CD4-positive, alpha-beta T cell treated with Interleukin-6 at 100 ng/mL for 8 hours (primary cell): ENCODE measurements around the gene MICU1.

ENCODE experiments used
- DNase-seq: peaks from one replicate; pipeline ENCODE4 v3.0.0-alpha.2; 2020; ENCODE audit warnings: mixed read lengths, low spot score

Gene MICU1

GRCh38 chr10:72630144-72630543 lies 4.3 kb upstream of the MICU1 start:
- DNase-seq = no peak

- DNase-seq = no peak
These were observed 520 bp upstream of the MICU1 start for GRCh38 chr10:72626444-72626754.

GRCh38 chr10:72625276-72625607 lies 637 bp downstream of the MICU1 start:
- no peak for DNase-seq

- no peak for DNase-seq
These were observed 3.6 kb downstream of the MICU1 start for GRCh38 chr10:72622271-72622670.

GRCh38 chr10:72616716-72617115 lies 9.2 kb downstream of the MICU1 start:
- DNase-seq = no peak

GRCh38 chr10:72615970-72616369 lies 9.9 kb downstream of the MICU1 start:
- DNase-seq = no peak

GRCh38 chr10:72612203-72612826 lies 13.6 kb downstream of the MICU1 start:
- DNase-seq = no peak

GRCh38 chr10:72611783-72612182 lies 14.1 kb downstream of the MICU1 start:
- DNase-seq = no peak

- no peak for DNase-seq
These were observed 15.4 kb downstream of the MICU1 start for GRCh38 chr10:72610466-72610865.

GRCh38 chr10:72605122-72605521 lies 20.8 kb downstream of the MICU1 start:
- DNase-seq = no peak

- no peak for DNase-seq
These were observed 24.7 kb downstream of the MICU1 start for GRCh38 chr10:72601144-72601543.

GRCh38 chr10:72598769-72599701 lies 26.8 kb downstream of the MICU1 start:
- DNase-seq = no peak

GRCh38 chr10:72597897-72598296 lies 28.0 kb downstream of the MICU1 start:
- no peak for DNase-seq

- no peak for DNase-seq
These were observed 30.4 kb downstream of the MICU1 start for GRCh38 chr10:72595436-72595835.

- no peak for DNase-seq
These were observed 31.9 kb downstream of the MICU1 start for GRCh38 chr10:72593963-72594362.

GRCh38 chr10:72588266-72588665 lies 37.6 kb downstream of the MICU1 start:
- DNase-seq = no peak

- DNase-seq = no peak
These were observed 38.3 kb downstream of the MICU1 start for GRCh38 chr10:72587568-72587967.

- no peak for DNase-seq
These were observed 51.2 kb downstream of the MICU1 start for GRCh38 chr10:72574636-72575035.

- no peak for DNase-seq
These were observed 52.8 kb downstream of the MICU1 start for GRCh38 chr10:72573079-72573478.

- no peak for DNase-seq
These were observed 57.8 kb downstream of the MICU1 start for GRCh38 chr10:72567889-72568640.

- no peak for DNase-seq
These were observed 58.5 kb downstream of the MICU1 start for GRCh38 chr10:72567421-72567820.

GRCh38 chr10:72564596-72564995 lies 61.3 kb downstream of the MICU1 start:
- DNase-seq = no peak

- DNase-seq = no peak
These were observed 62.4 kb downstream of the MICU1 start for GRCh38 chr10:72563327-72563932.
